Hepatocyte (in vitro differentiated cells): ENCODE data around the gene APBA2. TPM values are rescaled to one million over a fixed set of nuclear protein-coding genes. Genes with fewer than 3 reads are reported as not detected.

Source experiments
- DNase-seq: peaks from one replicate; pipeline ENCODE4 v3.0.0-alpha.2; 2016; ENCODE audit warnings: low spot score
- H2AFZ ChIP-seq: fragments of 200-600 bp; sonication (generic); 2 replicates; pipeline ENCODE4 v1.6.0; 2016; ENCODE audit warnings: antibody characterized with exemption, mild to moderate bottlenecking
- H3K27ac ChIP-seq: fragments of 200-600 bp; sonication (generic); 2 replicates; pipeline ENCODE4 v1.5.1; 2016; ENCODE audit warnings: mild to moderate bottlenecking
- H3K27me3 ChIP-seq: fragments of 200-600 bp; sonication (generic); 2 replicates; pipeline ENCODE4 v1.6.1; 2016
- H3K36me3 ChIP-seq: fragments of 200-600 bp; sonication (generic); replicated peaks from 2 replicates; pipeline ENCODE4 v1.5.1; 2016; ENCODE audit warnings: low read depth; ENCODE audit not compliant: insufficient read depth
- H3K4me1 ChIP-seq: fragments of 200-600 bp; sonication (generic); 2 replicates; pipeline ENCODE4 v1.5.1; 2016; ENCODE audit warnings: mild to moderate bottlenecking, moderate library complexity; ENCODE audit not compliant: insufficient read depth
- H3K4me2 ChIP-seq: fragments of 200-600 bp; sonication (generic); 2 replicates; pipeline ENCODE4 v1.6.0; 2016
- H3K4me3 ChIP-seq: fragments of 200-600 bp; sonication (generic); 2 replicates; pipeline ENCODE4 v1.5.1; 2016; ENCODE audit warnings: mild to moderate bottlenecking
- H3K79me2 ChIP-seq: fragments of 200-600 bp; sonication (generic); 2 replicates; pipeline ENCODE4 v1.6.0; 2017; ENCODE audit warnings: mild to moderate bottlenecking
- H3K9me2 ChIP-seq: fragments of 200-600 bp; sonication (generic); replicated peaks from 2 replicates; pipeline ENCODE4 v1.6.0; 2017; ENCODE audit warnings: mild to moderate bottlenecking; ENCODE audit not compliant: insufficient read depth
- H3K9me3 ChIP-seq: fragments of 200-600 bp; sonication (generic); 2 replicates; pipeline ENCODE4 v1.5.1; 2016; ENCODE audit warnings: low read depth, mild to moderate bottlenecking
- H4K20me1 ChIP-seq: fragments of 200-600 bp; sonication (generic); 2 replicates; pipeline ENCODE4 v1.6.0; 2016; ENCODE audit warnings: mild to moderate bottlenecking; ENCODE audit not compliant: insufficient read depth, poor library complexity, severe bottlenecking
- EZH2 ChIP-seq: fragments of 200-600 bp; sonication (generic); IDR thresholded peaks from 2 replicates; pipeline ENCODE4 v1.6.1; 2016; ENCODE audit warnings: antibody characterized with exemption, mild to moderate bottlenecking, borderline replicate concordance
- EZH2phosphoT487 ChIP-seq: fragments of 200-600 bp; sonication (generic); IDR thresholded peaks from one replicate; pipeline ENCODE4 v1.6.1; 2018; ENCODE audit warnings: antibody characterized with exemption, mild to moderate bottlenecking, low read depth, moderate library complexity; ENCODE audit not compliant: unreplicated experiment, severe bottlenecking
- WGBS: methylation state at CpG from one replicate; pipeline ENCODE4 v1.1.6; 2016; ENCODE audit warnings: low lambda C conversion rate; ENCODE audit errors: missing lambda C conversion rate; 5-methylcytosine and 5-hydroxymethylcytosine counted together
- polyA plus RNA-seq: library from polyadenylated mRNA; unstranded; fragments of >200 nt; fragmentation: Nextera tagmentation; extraction: Ambion mirVana; gene quantifications from 2 replicates; pipeline ENCODE4 v1.2.1, GENCODE V29; 2016
- total RNA-seq: library from RNA; depleted of rRNA; stranded (reverse); fragments of >200 nt; gene quantifications from 2 replicates; pipeline ENCODE4 v1.2.3, GENCODE V29; 2014
- TF ChIP-seq, protein P1 (sequence below): fragments of 200-600 bp; sonication (generic); IDR thresholded peaks from 2 replicates; pipeline ENCODE4 v1.5.1; 2016; ENCODE audit warnings: antibody characterized with exemption, mild to moderate bottlenecking; ENCODE audit not compliant: poor library complexity

APBA2 gene
- total and polyA plus RNA-seq, 2 experiments from 2014 or later, result 8.4 to 10.1 TPM

DNA sequence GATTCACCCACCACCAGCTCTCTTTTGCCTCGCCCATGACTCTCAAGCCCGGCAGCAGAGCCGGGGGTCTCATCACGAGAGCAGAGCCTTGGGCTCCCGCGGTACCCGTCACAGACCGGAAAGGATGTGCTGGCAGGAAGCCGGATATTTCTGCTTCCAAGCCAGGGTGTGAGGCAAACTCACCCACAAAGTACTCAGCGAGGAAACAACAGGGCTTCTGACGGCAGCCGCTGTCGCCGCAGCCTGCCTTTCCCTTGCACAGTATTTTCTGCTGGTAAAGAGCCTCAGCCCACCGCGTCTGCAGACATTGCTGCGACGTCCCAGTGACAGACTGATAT is 263.9 kb downstream of the APBA2 start:
- Histone ChIP-seq H3K79me2 (no peaks in the 10 kb centered on the region), H3K9me3 (no peaks in the 10 kb centered on the region), H3K27me3 (no peaks in the 10 kb centered on the region), H3K4me1 (no peaks in the 10 kb centered on the region), H2AFZ (no peak overlapping the region), H3K4me3 (no peak overlapping the region), H4K20me1 (no peaks in the 10 kb centered on the region), H3K27ac (no peak overlapping the region), H3K9me2 (no peaks in the 10 kb centered on the region), H3K36me3 (no peaks in the 10 kb centered on the region), H3K4me2 (no peak overlapping the region)
- no peak for DNase-seq
- 95% methylated on average over 18 of the region's 18 CpGs for WGBS
- no peak for TF ChIP-seq EZH2phosphoT487
- TF ChIP-seq, protein P1, sequence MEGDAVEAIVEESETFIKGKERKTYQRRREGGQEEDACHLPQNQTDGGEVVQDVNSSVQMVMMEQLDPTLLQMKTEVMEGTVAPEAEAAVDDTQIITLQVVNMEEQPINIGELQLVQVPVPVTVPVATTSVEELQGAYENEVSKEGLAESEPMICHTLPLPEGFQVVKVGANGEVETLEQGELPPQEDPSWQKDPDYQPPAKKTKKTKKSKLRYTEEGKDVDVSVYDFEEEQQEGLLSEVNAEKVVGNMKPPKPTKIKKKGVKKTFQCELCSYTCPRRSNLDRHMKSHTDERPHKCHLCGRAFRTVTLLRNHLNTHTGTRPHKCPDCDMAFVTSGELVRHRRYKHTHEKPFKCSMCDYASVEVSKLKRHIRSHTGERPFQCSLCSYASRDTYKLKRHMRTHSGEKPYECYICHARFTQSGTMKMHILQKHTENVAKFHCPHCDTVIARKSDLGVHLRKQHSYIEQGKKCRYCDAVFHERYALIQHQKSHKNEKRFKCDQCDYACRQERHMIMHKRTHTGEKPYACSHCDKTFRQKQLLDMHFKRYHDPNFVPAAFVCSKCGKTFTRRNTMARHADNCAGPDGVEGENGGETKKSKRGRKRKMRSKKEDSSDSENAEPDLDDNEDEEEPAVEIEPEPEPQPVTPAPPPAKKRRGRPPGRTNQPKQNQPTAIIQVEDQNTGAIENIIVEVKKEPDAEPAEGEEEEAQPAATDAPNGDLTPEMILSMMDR, result no peak
- no peak for TF ChIP-seq EZH2

GRCh38 chr15:29150515-29151483 is 265.0 kb downstream of the APBA2 start:
- Histone ChIP-seq H3K4me1 (no peaks in the 10 kb centered on the region), H3K79me2 (no peaks in the 10 kb centered on the region), H3K4me2 (no peak overlapping the region), H4K20me1 (no peaks in the 10 kb centered on the region), H3K36me3 (no peaks in the 10 kb centered on the region), H3K4me3 (no peak overlapping the region), H3K27ac (no peak overlapping the region), H3K27me3 (no peaks in the 10 kb centered on the region), H3K9me2 (no peaks in the 10 kb centered on the region), H3K9me3 (no peaks in the 10 kb centered on the region), H2AFZ (no peak overlapping the region)
- 89% methylated on average over 15 of the region's 15 CpGs for WGBS
- DNase-seq, result no peak
- TF ChIP-seq EZH2 (no peak), EZH2phosphoT487 (no peak)
- TF ChIP-seq, protein P1, result no peak

- no peak overlapping the region for H3K27ac ChIP-seq
- no peaks in the 10 kb centered on the region for H3K9me2 ChIP-seq
- H3K4me1 ChIP-seq, result no peaks in the 10 kb centered on the region
- no peak overlapping the region for H3K4me3 ChIP-seq
- DNase-seq, result no peak
- no peak overlapping the region for H3K4me2 ChIP-seq
- H4K20me1 ChIP-seq, result no peaks in the 10 kb centered on the region
- 91% methylated on average over 14 of the region's 14 CpGs for WGBS
- no peaks in the 10 kb centered on the region for H3K79me2 ChIP-seq
- no peaks in the 10 kb centered on the region for H3K36me3 ChIP-seq
- H3K27me3 ChIP-seq, result no peaks in the 10 kb centered on the region
- H3K9me3 ChIP-seq, result no peaks in the 10 kb centered on the region
- H2AFZ ChIP-seq, result no peak overlapping the region
- TF ChIP-seq EZH2phosphoT487, result no peak
- TF ChIP-seq, protein P1, result no peak
- TF ChIP-seq EZH2, result no peak
Observed at GRCh38 chr15:29151484-29151857, 265.7 kb downstream of the APBA2 start.
